Measurements from ENCODE around the gene ELF1. TPM values are rescaled to one million over a fixed set of nuclear protein-coding genes. Genes with fewer than 3 reads are reported as not detected.
"Not testable (repeated sequence)": the region's sequence is repeated elsewhere in the genome, so short reads cannot be mapped to it uniquely, and the experiment has no call there.

Gene ELF1
- total RNA-seq, 1 donor from 2014 or later = 19.2 TPM

- TF ChIP-seq, protein P1, sequence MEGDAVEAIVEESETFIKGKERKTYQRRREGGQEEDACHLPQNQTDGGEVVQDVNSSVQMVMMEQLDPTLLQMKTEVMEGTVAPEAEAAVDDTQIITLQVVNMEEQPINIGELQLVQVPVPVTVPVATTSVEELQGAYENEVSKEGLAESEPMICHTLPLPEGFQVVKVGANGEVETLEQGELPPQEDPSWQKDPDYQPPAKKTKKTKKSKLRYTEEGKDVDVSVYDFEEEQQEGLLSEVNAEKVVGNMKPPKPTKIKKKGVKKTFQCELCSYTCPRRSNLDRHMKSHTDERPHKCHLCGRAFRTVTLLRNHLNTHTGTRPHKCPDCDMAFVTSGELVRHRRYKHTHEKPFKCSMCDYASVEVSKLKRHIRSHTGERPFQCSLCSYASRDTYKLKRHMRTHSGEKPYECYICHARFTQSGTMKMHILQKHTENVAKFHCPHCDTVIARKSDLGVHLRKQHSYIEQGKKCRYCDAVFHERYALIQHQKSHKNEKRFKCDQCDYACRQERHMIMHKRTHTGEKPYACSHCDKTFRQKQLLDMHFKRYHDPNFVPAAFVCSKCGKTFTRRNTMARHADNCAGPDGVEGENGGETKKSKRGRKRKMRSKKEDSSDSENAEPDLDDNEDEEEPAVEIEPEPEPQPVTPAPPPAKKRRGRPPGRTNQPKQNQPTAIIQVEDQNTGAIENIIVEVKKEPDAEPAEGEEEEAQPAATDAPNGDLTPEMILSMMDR (conservative IDR thresholded peaks at IDR 0.05) = no peak
- Mint-ChIP-seq H3K36me3 (ENCODE audit: low read depth) (no peaks in the 10 kb centered on the region), H3K4me3 (no peak overlapping the region), H3K27me3 (ENCODE audit: low read depth) (no peaks in the 10 kb centered on the region), H3K9me3 (no peaks in the 10 kb centered on the region), H3K4me1 (no peaks in the 10 kb centered on the region), H3K27ac (ENCODE audit: unreplicated experiment) (no peak overlapping the region)
- DNase-seq (ENCODE audit: low read depth, low spot score) = no peak
Observed at GRCh38 chr13:40940841-40941240, 78.3 kb downstream of the ELF1 start.

GRCh38 chr13:40933508-40934204 is 85.5 kb downstream of the ELF1 start:
- Mint-ChIP-seq H3K4me3 (no peak overlapping the region), H3K27me3 (ENCODE audit: low read depth) (no peaks in the 10 kb centered on the region), H3K9me3 (no peaks in the 10 kb centered on the region), H3K27ac (ENCODE audit: unreplicated experiment) (no peak overlapping the region), H3K36me3 (ENCODE audit: low read depth) (no peaks in the 10 kb centered on the region), H3K4me1 (no peaks in the 10 kb centered on the region)
- TF ChIP-seq, protein P1 (conservative IDR thresholded peaks at IDR 0.05) = no peak
- no peak for DNase-seq (ENCODE audit: low read depth, low spot score)

DNA sequence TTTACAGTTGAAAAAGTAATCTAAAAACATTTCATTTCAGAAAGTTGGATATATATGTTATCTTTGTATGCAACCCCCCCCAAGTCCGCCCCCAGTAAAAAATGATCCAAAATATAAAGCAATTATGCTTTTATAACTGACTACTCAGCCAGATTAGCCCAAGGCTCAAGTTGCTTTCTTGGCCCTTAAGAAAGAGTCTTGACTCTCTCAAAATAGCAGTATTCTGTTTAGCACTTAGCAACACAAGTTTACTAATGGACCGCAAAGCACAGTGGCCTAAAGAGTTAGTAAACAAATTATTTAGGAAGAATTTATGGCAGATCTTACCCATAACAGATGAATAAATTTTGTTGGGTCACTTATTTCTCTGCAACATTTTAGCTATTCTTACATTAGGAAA is 86.9 kb downstream of the ELF1 start:
- Mint-ChIP-seq H3K36me3 (ENCODE audit: low read depth) (no peaks in the 10 kb centered on the region), H3K9me3 (no peaks in the 10 kb centered on the region), H3K27me3 (ENCODE audit: low read depth) (no peaks in the 10 kb centered on the region), H3K27ac (ENCODE audit: unreplicated experiment) (no peak overlapping the region), H3K4me1 (no peaks in the 10 kb centered on the region), H3K4me3 (no peak overlapping the region)
- TF ChIP-seq, protein P1 (conservative IDR thresholded peaks at IDR 0.05) = no peak
- DNase-seq (ENCODE audit: low read depth, low spot score) = no peak

DNA sequence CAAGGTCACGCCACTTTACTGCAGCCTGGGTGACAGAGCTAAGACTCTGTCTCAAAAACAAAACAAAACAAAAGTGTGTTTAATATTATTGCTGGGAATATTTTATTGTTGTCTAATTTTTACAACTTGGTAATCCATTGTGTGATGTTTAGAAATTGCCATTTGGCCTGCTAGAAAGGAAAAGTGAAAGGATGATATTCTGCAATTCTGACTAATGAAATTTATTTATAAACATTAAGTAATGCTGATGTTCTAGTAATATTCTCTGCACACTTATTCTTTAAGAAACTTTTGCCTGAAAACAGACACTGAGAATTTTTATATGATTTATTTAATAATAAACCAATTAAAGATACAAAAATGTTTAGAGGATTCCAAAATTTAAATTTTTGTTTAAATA is 87.4 kb downstream of the ELF1 start:
- H3K9me3 Mint-ChIP-seq = no peaks in the 10 kb centered on the region
- H3K27me3 Mint-ChIP-seq (ENCODE audit: low read depth) = no peaks in the 10 kb centered on the region
- DNase-seq (ENCODE audit: low read depth, low spot score) = no peak
- no peak overlapping the region for H3K4me3 Mint-ChIP-seq
- no peak overlapping the region for H3K27ac Mint-ChIP-seq (ENCODE audit: unreplicated experiment)
- H3K36me3 Mint-ChIP-seq (ENCODE audit: low read depth) = no peaks in the 10 kb centered on the region
- H3K4me1 Mint-ChIP-seq = no peaks in the 10 kb centered on the region
- TF ChIP-seq, protein P1 (conservative IDR thresholded peaks at IDR 0.05) = no peak

DNA sequence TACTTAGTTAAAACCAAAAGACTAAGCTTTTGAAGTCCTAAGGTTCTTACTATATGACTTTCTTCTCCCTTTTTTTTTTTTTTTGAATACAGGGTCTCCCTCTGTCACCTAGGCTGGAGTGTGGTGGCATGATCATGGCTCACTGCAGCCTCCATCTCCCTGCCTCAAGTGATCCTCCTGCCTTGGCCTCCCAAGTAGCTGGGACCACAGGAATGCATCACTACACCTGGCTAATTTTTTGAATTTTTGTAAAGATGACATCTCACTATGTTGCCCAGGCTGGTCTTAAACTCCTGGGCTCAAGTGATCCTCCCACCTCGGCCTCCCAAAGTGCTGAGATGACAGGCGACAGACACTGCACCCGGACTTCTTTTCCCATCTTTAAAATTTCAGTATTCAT is 89.2 kb downstream of the ELF1 start:
- not testable (repeated sequence) for H3K27ac Mint-ChIP-seq (ENCODE audit: unreplicated experiment); H3K4me1 Mint-ChIP-seq; H3K9me3 Mint-ChIP-seq; DNase-seq (ENCODE audit: low read depth, low spot score); H3K4me3 Mint-ChIP-seq; H3K36me3 Mint-ChIP-seq (ENCODE audit: low read depth); H3K27me3 Mint-ChIP-seq (ENCODE audit: low read depth)

- TF ChIP-seq, protein P1 (conservative IDR thresholded peaks at IDR 0.05) = no peak
- H3K36me3 Mint-ChIP-seq (ENCODE audit: low read depth) = no peaks in the 10 kb centered on the region
- H3K27me3 Mint-ChIP-seq (ENCODE audit: low read depth) = no peaks in the 10 kb centered on the region
- no peaks in the 10 kb centered on the region for H3K9me3 Mint-ChIP-seq
- H3K4me1 Mint-ChIP-seq = no peaks in the 10 kb centered on the region
- no peak for DNase-seq (ENCODE audit: low read depth, low spot score)
- no peak overlapping the region for H3K4me3 Mint-ChIP-seq
- no peak overlapping the region for H3K27ac Mint-ChIP-seq (ENCODE audit: unreplicated experiment)
Observed at GRCh38 chr13:40928980-40929379, 90.1 kb downstream of the ELF1 start.

Data from neural crest cell (in vitro differentiated cells).